ENCODE data around the gene MAGEA10. TPM values are rescaled to one million over a fixed set of nuclear protein-coding genes. Genes with fewer than 3 reads are reported as not detected.
"Not testable (repeated sequence)": the region's sequence is repeated elsewhere in the genome, so short reads cannot be mapped to it uniquely, and the experiment has no call there.

The MAGEA10 gene
- polyA plus RNA-seq, 3 donors = not detected

- intact Hi-C loops (cut with micrococcal nuclease) = no loop called here
- no peak for DNase-seq
- Mint-ChIP-seq H3K27ac (no peak overlapping the region), H3K9me3 (peaks cover 0 to 3% (median 0%) of the 10 kb centered on the region in 7 donors), H3K4me1 (no peaks in the 10 kb centered on the region), H3K27me3 (ENCODE audit: low read depth in 3 of 3) (no peaks in the 10 kb centered on the region), H3K4me3 (no peak overlapping the region), H3K36me3 (no peaks in the 10 kb centered on the region)
- H3K27me3 ChIP-seq (ENCODE audit: control insufficient read depth in 2 of 2, insufficient read depth in 2 of 2, low read length in 2 of 2) = no peaks in the 10 kb centered on the region
- H2AFZ ChIP-seq (ENCODE audit: insufficient read depth, low read depth, low read length, poor library complexity, severe bottlenecking) = no peak overlapping the region
- H3K9ac ChIP-seq (ENCODE audit: insufficient read depth, low read length, poor library complexity, severe bottlenecking) = no peak overlapping the region
- no peak overlapping the region for H3K4me3 ChIP-seq (replicated peaks in 1 of 3; ENCODE audit: low read depth in 2 of 3, low read length in 3 of 3)
- TF ChIP-seq CTCF (IDR thresholded peaks at IDR 0.05) = no peak
- H3K79me2 ChIP-seq (ENCODE audit: insufficient read depth, low read length) = no peaks in the 10 kb centered on the region
- no peak overlapping the region for H3K27ac ChIP-seq (ENCODE audit: low read depth in 1 of 2, low read length in 2 of 2)
- H3K4me2 ChIP-seq (replicated peaks; ENCODE audit: extremely low read depth, low read length, poor library complexity, severe bottlenecking) = no peak overlapping the region
- H3K9me3 ChIP-seq (replicated peaks in 1 of 2; ENCODE audit: control insufficient read depth in 1 of 2, insufficient read depth in 1 of 2, low read length in 2 of 2) = no peaks in the 10 kb centered on the region
- H3K36me3 ChIP-seq (replicated peaks in 1 of 2; ENCODE audit: control insufficient read depth in 1 of 2, insufficient read depth in 2 of 2, low read length in 2 of 2) = no peaks in the 10 kb centered on the region
- H3K4me1 ChIP-seq (ENCODE audit: control insufficient read depth in 1 of 2, insufficient read depth in 2 of 2, low read length in 2 of 2) = no peaks in the 10 kb centered on the region
- WGBS (ENCODE audit: insufficient coverage) = no CpG with 5 or more reads among the region's 4 CpGs
- H4K20me1 ChIP-seq (ENCODE audit: insufficient read depth, low read length) = no peaks in the 10 kb centered on the region
Observed at GRCh38 chrX:152177052-152177451, 38.7 kb upstream of the MAGEA10 start.

- H3K27ac ChIP-seq (ENCODE audit: low read depth in 1 of 2, low read length in 2 of 2); H3K9ac ChIP-seq (ENCODE audit: insufficient read depth, low read length, poor library complexity, severe bottlenecking); H3K4me3 ChIP-seq (replicated peaks in 1 of 3; ENCODE audit: low read depth in 2 of 3, low read length in 3 of 3); H3K79me2 ChIP-seq (ENCODE audit: insufficient read depth, low read length); H3K36me3 Mint-ChIP-seq; H3K27ac Mint-ChIP-seq; H3K4me1 ChIP-seq (ENCODE audit: control insufficient read depth in 1 of 2, insufficient read depth in 2 of 2, low read length in 2 of 2); H3K4me2 ChIP-seq (replicated peaks; ENCODE audit: extremely low read depth, low read length, poor library complexity, severe bottlenecking); DNase-seq; H3K9me3 Mint-ChIP-seq; H4K20me1 ChIP-seq (ENCODE audit: insufficient read depth, low read length); H3K4me1 Mint-ChIP-seq; H3K27me3 ChIP-seq (ENCODE audit: control insufficient read depth in 2 of 2, insufficient read depth in 2 of 2, low read length in 2 of 2); H3K36me3 ChIP-seq (replicated peaks in 1 of 2; ENCODE audit: control insufficient read depth in 1 of 2, insufficient read depth in 2 of 2, low read length in 2 of 2); H3K4me3 Mint-ChIP-seq; H2AFZ ChIP-seq (ENCODE audit: insufficient read depth, low read depth, low read length, poor library complexity, severe bottlenecking); H3K9me3 ChIP-seq (replicated peaks in 1 of 2; ENCODE audit: control insufficient read depth in 1 of 2, insufficient read depth in 1 of 2, low read length in 2 of 2); intact Hi-C loops (cut with micrococcal nuclease); H3K27me3 Mint-ChIP-seq (ENCODE audit: low read depth in 3 of 3): not testable (repeated sequence)
- WGBS (ENCODE audit: insufficient coverage) = no CpG with 5 or more reads among the region's 4 CpGs
Observed at GRCh38 chrX:152175892-152176291, 37.5 kb upstream of the MAGEA10 start.

GRCh38 chrX:152173923-152174322 is 35.5 kb upstream of the MAGEA10 start:
- H3K27me3 Mint-ChIP-seq (ENCODE audit: low read depth in 3 of 3); H4K20me1 ChIP-seq (ENCODE audit: insufficient read depth, low read length); H3K4me2 ChIP-seq (replicated peaks; ENCODE audit: extremely low read depth, low read length, poor library complexity, severe bottlenecking); DNase-seq; H3K9me3 ChIP-seq (replicated peaks in 1 of 2; ENCODE audit: control insufficient read depth in 1 of 2, insufficient read depth in 1 of 2, low read length in 2 of 2); H3K4me1 ChIP-seq (ENCODE audit: control insufficient read depth in 1 of 2, insufficient read depth in 2 of 2, low read length in 2 of 2); H3K36me3 ChIP-seq (replicated peaks in 1 of 2; ENCODE audit: control insufficient read depth in 1 of 2, insufficient read depth in 2 of 2, low read length in 2 of 2); H3K4me3 ChIP-seq (replicated peaks in 1 of 3; ENCODE audit: low read depth in 2 of 3, low read length in 3 of 3); intact Hi-C loops (cut with micrococcal nuclease); H3K79me2 ChIP-seq (ENCODE audit: insufficient read depth, low read length); H2AFZ ChIP-seq (ENCODE audit: insufficient read depth, low read depth, low read length, poor library complexity, severe bottlenecking); H3K27ac Mint-ChIP-seq; H3K27me3 ChIP-seq (ENCODE audit: control insufficient read depth in 2 of 2, insufficient read depth in 2 of 2, low read length in 2 of 2); H3K9ac ChIP-seq (ENCODE audit: insufficient read depth, low read length, poor library complexity, severe bottlenecking); H3K27ac ChIP-seq (ENCODE audit: low read depth in 1 of 2, low read length in 2 of 2); H3K36me3 Mint-ChIP-seq; H3K4me1 Mint-ChIP-seq; H3K4me3 Mint-ChIP-seq; H3K9me3 Mint-ChIP-seq: not testable (repeated sequence)
- WGBS (ENCODE audit: insufficient coverage) = no CpG with 5 or more reads among the region's 4 CpGs
